ENCODE results near the gene NRARP.
A peak's percentile ranks its signal among the peaks of the same experiment; 100 is the strongest.

Gene NRARP

DNA sequence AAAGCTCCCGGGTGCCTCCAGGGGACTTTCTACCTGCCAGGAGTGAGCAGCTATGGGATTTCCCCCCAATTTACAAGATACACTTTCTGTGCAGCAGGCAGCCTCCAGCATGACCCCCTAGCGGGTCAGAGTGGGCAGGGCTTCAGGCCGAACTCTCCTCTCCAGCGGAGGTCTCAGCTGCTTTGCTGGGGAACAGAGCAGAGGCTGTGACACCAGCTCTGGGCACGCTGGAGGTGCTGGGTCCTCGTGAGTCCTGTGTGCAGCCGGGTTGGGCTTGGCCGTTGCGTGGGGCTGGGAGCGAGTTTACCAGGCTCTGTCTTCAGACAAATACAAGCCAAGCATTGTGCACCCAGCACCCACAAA, 2.9 kb downstream of the NRARP start:
- TF ChIP-seq, protein P1, sequence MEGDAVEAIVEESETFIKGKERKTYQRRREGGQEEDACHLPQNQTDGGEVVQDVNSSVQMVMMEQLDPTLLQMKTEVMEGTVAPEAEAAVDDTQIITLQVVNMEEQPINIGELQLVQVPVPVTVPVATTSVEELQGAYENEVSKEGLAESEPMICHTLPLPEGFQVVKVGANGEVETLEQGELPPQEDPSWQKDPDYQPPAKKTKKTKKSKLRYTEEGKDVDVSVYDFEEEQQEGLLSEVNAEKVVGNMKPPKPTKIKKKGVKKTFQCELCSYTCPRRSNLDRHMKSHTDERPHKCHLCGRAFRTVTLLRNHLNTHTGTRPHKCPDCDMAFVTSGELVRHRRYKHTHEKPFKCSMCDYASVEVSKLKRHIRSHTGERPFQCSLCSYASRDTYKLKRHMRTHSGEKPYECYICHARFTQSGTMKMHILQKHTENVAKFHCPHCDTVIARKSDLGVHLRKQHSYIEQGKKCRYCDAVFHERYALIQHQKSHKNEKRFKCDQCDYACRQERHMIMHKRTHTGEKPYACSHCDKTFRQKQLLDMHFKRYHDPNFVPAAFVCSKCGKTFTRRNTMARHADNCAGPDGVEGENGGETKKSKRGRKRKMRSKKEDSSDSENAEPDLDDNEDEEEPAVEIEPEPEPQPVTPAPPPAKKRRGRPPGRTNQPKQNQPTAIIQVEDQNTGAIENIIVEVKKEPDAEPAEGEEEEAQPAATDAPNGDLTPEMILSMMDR (IDR thresholded peaks at IDR 0.05; ENCODE audit: borderline replicate concordance, insufficient read depth, low read depth, low read length): 0 out of 2 replicates have a peak, but pooled peaks have one; percentile 5
- no peak overlapping the region for H3K4me3 ChIP-seq (ENCODE audit: low read depth, low read length)

DNA sequence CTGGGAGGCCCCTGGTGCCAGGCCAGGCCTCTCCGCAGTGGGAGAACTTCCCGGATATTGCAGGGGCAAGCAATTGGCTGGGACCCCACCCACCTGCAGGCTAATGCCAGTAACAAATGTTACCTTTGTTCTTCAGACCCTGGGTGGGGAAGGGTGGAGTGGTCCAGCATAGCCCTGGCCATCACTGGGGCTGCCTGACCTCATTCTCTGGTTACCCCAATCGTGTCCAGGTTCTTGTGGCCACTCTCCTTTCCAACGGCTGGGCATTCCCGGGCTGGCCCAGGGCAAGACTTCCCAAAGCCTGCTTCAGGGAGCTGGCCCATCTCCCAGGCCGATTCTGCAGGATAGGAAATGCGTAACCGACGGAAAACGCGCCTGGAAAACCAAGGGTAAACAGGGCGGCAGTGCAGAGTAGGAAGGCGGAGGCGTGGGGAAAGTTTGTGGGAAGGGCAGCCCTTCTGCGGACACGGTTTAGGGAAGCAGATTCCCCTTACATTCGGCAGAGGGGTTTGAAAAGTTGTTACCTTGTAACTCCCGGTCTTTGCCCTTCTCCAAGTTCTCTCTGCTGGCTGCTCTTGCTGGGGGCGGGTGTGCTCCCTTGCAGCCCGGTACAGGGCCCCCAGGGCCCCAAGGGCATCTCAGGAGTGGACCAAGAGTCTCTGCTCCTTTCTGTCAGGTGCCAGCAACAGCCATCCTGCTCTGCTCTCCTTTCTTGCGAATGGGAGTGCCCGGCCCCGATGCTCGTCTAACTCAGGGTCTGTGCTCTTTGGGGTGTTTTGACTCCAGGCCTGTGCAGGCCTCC, 3.5 kb downstream of the NRARP start:
- TF ChIP-seq, protein P1 (IDR thresholded peaks at IDR 0.05; ENCODE audit: borderline replicate concordance, insufficient read depth, low read depth, low read length): no peak
- no peak overlapping the region for H3K4me3 ChIP-seq (ENCODE audit: low read depth, low read length)

DNA sequence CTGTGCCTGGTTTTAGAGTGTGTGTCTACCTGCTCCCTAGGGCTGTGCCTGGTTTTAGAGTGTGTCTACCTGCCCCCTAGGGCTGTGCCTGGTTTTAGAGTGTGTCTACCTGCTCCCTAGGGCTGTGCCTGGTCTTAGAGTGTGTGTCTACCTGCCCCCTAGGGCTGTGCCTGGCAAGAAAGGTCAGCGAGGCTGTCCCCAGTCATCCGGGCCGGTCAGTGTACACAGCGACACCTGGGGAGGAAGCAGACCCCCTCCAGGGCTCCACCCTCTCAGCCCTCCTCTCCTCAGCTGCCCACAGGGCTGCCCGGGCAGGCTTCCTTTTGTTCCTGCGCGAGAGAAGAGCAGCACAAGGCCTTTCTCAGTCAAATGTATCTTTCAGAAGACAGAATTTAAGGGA, 4.1 kb downstream of the NRARP start:
- TF ChIP-seq, protein P1 (IDR thresholded peaks at IDR 0.05; ENCODE audit: borderline replicate concordance, insufficient read depth, low read depth, low read length): no peak
- H3K4me3 ChIP-seq (ENCODE audit: low read depth, low read length): no peak overlapping the region

DNA sequence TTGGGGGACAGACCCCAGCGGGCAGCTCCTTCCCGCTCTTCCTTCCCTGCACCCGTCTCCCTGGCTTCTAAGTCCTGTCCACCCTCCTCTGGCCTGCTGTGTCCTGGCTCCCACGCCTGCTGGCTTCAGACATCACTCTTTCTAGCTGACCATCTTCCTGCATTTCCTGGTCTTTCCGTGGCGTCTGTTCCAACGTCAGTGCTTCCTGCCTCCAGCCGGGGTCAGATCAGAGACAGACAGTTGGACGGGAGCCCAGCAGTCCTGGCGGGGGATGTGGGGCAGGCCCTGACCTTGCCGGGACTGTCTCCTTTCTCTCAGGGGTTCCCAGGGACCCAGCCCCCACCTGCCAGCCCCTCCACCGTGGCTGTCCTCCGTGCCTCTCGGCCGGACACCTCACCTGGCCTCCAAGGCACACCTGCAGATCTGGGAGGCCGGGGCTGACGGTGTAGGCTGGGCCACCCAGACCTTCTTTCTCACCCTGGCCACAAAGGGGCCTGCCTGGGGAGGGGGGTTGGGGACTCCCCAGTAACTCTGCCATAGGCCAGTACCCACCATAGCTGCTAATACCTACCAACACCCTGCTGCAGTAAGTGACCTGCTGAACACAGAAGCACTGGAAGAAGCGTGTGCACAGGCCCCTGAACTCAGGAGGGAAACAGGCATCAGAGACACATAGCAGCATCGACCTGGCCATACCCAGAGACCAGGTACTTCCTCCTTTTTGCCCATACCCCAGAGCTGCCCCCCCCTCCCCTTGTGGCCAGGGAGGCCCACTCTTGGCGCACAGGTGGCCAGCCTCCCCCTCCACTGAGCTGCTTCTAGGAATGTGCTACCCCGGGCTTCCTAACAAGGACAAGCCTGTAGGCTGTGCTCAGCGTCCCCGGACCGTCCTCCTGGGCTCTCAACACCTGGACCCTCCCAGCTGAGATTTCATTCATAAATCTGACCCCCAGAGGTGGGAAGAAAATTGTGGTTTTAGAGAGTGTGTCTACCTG, 5.1 kb downstream of the NRARP start:
- TF ChIP-seq, protein P1 (IDR thresholded peaks at IDR 0.05; ENCODE audit: borderline replicate concordance, insufficient read depth, low read depth, low read length): no peak

DNA sequence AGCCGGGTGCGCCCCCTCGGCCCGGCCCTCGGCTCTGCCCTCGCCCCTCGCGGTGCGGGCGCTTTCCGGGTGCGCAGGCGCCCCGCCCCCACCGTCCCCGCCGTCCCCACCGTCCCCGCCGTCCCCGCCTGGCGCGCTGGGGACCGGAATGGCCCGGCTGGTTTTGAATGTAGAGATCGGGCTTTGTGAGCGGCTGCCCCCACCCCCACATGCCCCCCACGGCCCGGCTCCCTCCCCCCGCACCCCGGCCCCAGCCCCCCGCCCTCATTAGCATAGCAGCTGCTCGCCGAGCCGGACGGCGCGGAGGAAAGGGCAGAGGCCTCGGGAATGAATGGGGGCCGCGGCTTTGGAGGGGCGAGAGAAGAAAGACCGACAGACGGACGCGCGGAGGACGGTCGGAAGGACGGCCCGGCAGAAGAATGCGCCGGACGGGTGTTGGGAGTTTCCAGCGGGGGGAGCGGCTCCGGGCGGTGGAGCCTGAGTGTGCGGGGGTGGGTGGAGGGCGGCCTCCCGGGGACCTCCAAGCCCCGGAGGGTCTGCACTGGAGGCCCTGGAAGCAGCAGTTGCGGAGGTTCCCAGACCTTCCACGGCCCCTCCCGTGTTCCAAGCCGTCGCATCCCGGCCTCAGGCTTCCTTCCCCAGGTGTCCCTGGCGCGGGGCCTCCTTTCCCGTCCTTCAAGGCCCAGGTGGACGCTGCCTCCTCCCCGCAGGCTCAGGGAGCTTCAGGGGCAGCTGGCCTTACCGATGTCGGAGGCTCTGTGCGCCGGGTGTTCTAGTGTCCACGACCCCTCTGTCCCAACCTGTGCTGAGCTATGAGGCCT, 6.0 kb downstream of the NRARP start:
- TF ChIP-seq, protein P1 (IDR thresholded peaks at IDR 0.05; ENCODE audit: borderline replicate concordance, insufficient read depth, low read depth, low read length): no peak
- no peak overlapping the region for H3K4me3 ChIP-seq (ENCODE audit: low read depth, low read length)

More for the DNA sequence above, 5.1 kb downstream of the NRARP start:
- no peak overlapping the region for H3K4me3 ChIP-seq (ENCODE audit: low read depth, low read length)

DNA sequence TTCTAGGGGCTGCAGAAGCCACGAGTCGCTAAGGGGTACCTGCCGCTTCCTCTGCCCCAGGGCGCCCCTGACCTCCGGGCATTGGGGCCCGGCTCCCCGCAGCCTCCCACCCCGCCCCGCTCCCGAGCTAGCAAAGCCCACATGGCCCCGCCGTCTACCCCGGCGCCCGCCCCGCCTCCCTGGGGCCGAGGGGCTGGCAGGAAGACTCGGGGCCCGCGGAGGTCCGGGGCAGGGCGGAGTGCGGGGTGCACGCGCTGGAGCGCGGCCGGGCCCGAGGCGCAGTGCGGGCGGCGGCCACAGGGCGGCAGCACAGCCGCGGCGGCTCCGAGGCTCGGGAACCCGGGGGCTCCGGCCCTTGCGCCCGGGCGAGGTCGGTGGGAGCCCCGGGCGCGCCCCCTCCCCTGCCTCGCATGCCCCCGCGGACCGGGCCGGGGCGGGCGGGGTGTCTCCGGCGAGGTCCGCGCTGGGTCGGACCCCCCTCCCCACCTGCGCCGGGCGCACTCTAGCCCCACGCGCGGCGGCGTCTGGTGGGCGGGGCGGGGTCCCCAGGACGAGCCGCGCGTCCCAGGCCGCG, 6.7 kb downstream of the NRARP start:
- H3K4me3 ChIP-seq (ENCODE audit: low read depth, low read length): no peak overlapping the region
- TF ChIP-seq, protein P1 (IDR thresholded peaks at IDR 0.05; ENCODE audit: borderline replicate concordance, insufficient read depth, low read depth, low read length): peak; percentile 88

Data from GM12875 (cell line).